HPDE6-E6E7 (cell line): ENCODE results near the gene MANBA.
"Not testable (repeated sequence)": the region's sequence is repeated elsewhere in the genome, so short reads cannot be mapped to it uniquely, and the experiment has no call there.

ENCODE experiments used
- DNase-seq: peaks from one replicate; pipeline ENCODE4 v3.0.0; 2011; ENCODE audit warnings: missing footprints; ENCODE audit errors: extremely low spot score

The MANBA gene

GRCh38 chr4:102761906-102762305 is 1.1 kb upstream of the MANBA start:
- no peak for DNase-seq

GRCh38 chr4:102761296-102761701 is 531 bp upstream of the MANBA start:
- DNase-seq, result no peak

- no peak for DNase-seq
Measured at GRCh38 chr4:102759831-102760644, 730 bp downstream of the MANBA start.

- DNase-seq, result no peak
Measured at GRCh38 chr4:102758241-102759160, 2.3 kb downstream of the MANBA start.

GRCh38 chr4:102757681-102758080 is 3.1 kb downstream of the MANBA start:
- DNase-seq, result no peak

- DNase-seq, result no peak
Measured at GRCh38 chr4:102754044-102754443, 6.7 kb downstream of the MANBA start.

- no peak for DNase-seq
Measured at GRCh38 chr4:102751941-102752340, 8.8 kb downstream of the MANBA start.

- DNase-seq, result not testable (repeated sequence)
Measured at GRCh38 chr4:102743352-102743751, 17.4 kb downstream of the MANBA start.

- DNase-seq, result not testable (repeated sequence)
Measured at GRCh38 chr4:102738802-102739201, 22.0 kb downstream of the MANBA start.

GRCh38 chr4:102736636-102737549 is 23.9 kb downstream of the MANBA start:
- DNase-seq, result no peak

GRCh38 chr4:102735582-102735981 is 25.2 kb downstream of the MANBA start:
- DNase-seq, result no peak

GRCh38 chr4:102734591-102735385 is 26.0 kb downstream of the MANBA start:
- DNase-seq, result no peak

- no peak for DNase-seq
Measured at GRCh38 chr4:102734116-102734515, 26.7 kb downstream of the MANBA start.

- DNase-seq, result no peak
Measured at GRCh38 chr4:102733084-102733483, 27.7 kb downstream of the MANBA start.

GRCh38 chr4:102732678-102733077 is 28.1 kb downstream of the MANBA start:
- no peak for DNase-seq

GRCh38 chr4:102730968-102731533 is 29.7 kb downstream of the MANBA start:
- DNase-seq, result no peak

GRCh38 chr4:102729486-102729885 is 31.3 kb downstream of the MANBA start:
- not testable (repeated sequence) for DNase-seq

GRCh38 chr4:102726919-102727318 is 33.8 kb downstream of the MANBA start:
- DNase-seq, result not testable (repeated sequence)

- DNase-seq, result no peak
Measured at GRCh38 chr4:102726068-102726467, 34.7 kb downstream of the MANBA start.

GRCh38 chr4:102725229-102725628 is 35.5 kb downstream of the MANBA start:
- DNase-seq, result no peak
